ENCODE measurements around the gene SIX4. TPM values are rescaled to one million over a fixed set of nuclear protein-coding genes. Genes with fewer than 3 reads are reported as not detected.
"Not testable (repeated sequence)": the region's sequence is repeated elsewhere in the genome, so short reads cannot be mapped to it uniquely, and the experiment has no call there.

Gene SIX4
- total RNA-seq, 1 donor from 2014 or later, result 9.5 TPM

- no peak for DNase-seq (ENCODE audit: low read depth)
- TF ChIP-seq, protein P1, sequence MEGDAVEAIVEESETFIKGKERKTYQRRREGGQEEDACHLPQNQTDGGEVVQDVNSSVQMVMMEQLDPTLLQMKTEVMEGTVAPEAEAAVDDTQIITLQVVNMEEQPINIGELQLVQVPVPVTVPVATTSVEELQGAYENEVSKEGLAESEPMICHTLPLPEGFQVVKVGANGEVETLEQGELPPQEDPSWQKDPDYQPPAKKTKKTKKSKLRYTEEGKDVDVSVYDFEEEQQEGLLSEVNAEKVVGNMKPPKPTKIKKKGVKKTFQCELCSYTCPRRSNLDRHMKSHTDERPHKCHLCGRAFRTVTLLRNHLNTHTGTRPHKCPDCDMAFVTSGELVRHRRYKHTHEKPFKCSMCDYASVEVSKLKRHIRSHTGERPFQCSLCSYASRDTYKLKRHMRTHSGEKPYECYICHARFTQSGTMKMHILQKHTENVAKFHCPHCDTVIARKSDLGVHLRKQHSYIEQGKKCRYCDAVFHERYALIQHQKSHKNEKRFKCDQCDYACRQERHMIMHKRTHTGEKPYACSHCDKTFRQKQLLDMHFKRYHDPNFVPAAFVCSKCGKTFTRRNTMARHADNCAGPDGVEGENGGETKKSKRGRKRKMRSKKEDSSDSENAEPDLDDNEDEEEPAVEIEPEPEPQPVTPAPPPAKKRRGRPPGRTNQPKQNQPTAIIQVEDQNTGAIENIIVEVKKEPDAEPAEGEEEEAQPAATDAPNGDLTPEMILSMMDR (conservative IDR thresholded peaks at IDR 0.05; ENCODE audit: low read depth, low read length), result no peak
- H3K4me3 ChIP-seq (ENCODE audit: low read depth, low read length), result peak overlapping the region; percentile 96
Measured at GRCh38 chr14:60736494-60736893, 12.3 kb upstream of the SIX4 start.

- TF ChIP-seq, protein P1 (conservative IDR thresholded peaks at IDR 0.05; ENCODE audit: low read depth, low read length), result no peak
- no peak for DNase-seq (ENCODE audit: low read depth)
- H3K4me3 ChIP-seq (ENCODE audit: low read depth, low read length), result peak overlapping the region; percentile 96
Measured at GRCh38 chr14:60735416-60735815, 11.3 kb upstream of the SIX4 start.

- TF ChIP-seq, protein P1 (conservative IDR thresholded peaks at IDR 0.05; ENCODE audit: low read depth, low read length), result peak; percentile 8
- DNase-seq (ENCODE audit: low read depth), result no peak
- peak within 1 kb of the TSS; percentile 96 for H3K4me3 ChIP-seq (ENCODE audit: low read depth, low read length)
Measured at GRCh38 chr14:60734465-60735242, 10.5 kb upstream of the SIX4 start, which contains the start of gene MNAT1. MNAT1 (plus strand) TSS chr14:60734761; CDS start chr14:60734863, 102 bp downstream.

- TF ChIP-seq, protein P1 (conservative IDR thresholded peaks at IDR 0.05; ENCODE audit: low read depth, low read length), result no peak
- no peak for DNase-seq (ENCODE audit: low read depth)
- H3K4me3 ChIP-seq (ENCODE audit: low read depth, low read length), result no peak overlapping the region
Measured at GRCh38 chr14:60732840-60733483, 8.8 kb upstream of the SIX4 start.

- not testable (repeated sequence) for H3K4me3 ChIP-seq (ENCODE audit: low read depth, low read length); DNase-seq (ENCODE audit: low read depth)
Measured at GRCh38 chr14:60731291-60731690, 7.1 kb upstream of the SIX4 start.

- DNase-seq (ENCODE audit: low read depth), result no peak
- H3K4me3 ChIP-seq (ENCODE audit: low read depth, low read length), result peak overlapping the region; percentile 83
- TF ChIP-seq, protein P1 (conservative IDR thresholded peaks at IDR 0.05; ENCODE audit: low read depth, low read length), result no peak
Measured at GRCh38 chr14:60723116-60723906, 840 bp downstream of the SIX4 start.

Data from epithelial cell of proximal tubule (primary cell).